ENCODE measurements around the gene USH1G.

DNA sequence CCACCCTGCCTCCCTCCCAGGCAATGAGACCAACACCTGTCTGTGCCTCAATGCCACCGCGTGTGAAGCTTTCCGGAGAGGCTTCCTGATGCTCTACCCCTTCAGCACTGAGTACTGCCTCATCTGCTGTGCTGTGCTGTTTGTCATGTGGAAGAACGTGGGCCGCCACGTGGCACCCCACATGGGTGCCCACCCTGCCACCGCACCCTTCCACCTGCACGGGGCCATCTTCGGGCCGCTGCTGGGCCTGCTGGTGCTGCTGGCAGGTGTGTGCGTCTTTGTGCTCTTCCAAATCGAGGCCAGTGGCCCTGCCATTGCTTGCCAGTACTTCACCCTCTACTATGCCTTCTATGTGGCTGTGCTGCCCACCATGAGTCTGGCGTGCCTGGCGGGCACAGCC, 23.6 kb upstream of the USH1G start:
- no peak for TF ChIP-seq CTCF (IDR thresholded peaks at IDR 0.05)
- TF ChIP-seq POLR2AphosphoS5 (IDR thresholded peaks at IDR 0.05) = no peak

All from transverse colon (tissue), 4 donors.